Muscle of back (tissue), 13 donors: Measurements from ENCODE around the gene PTGIS. TPM values are rescaled to one million over a fixed set of nuclear protein-coding genes. Genes with fewer than 3 reads are reported as not detected.
A peak's percentile ranks its signal among the peaks of the same experiment; 100 is the strongest.
"Not testable (repeated sequence)": the region's sequence is repeated elsewhere in the genome, so short reads cannot be mapped to it uniquely, and the experiment has no call there.

Source experiments
- DNase-seq, 3 donors: peaks; one replicate each; pipeline versions ENCODE4 v3.0.0 to v3.0.0-alpha.2; 2013
- long read RNA-seq, 9 donors: transcript quantifications; one replicate each; lab custom pipeline, GENCODE V29; 2026
- polyA plus RNA-seq, 10 donors: library from polyadenylated mRNA; unstranded; fragments of 120-200 nt; gene quantifications; one replicate each; pipeline ENCODE4 v1.2.1, GENCODE V29; 2013; ENCODE audit not compliant: insufficient read length in 10 of 10

PTGIS gene
- 10 to 100 TPM; 24.8 to 39.0 (median 28.7) TPM for polyA plus RNA-seq
- long read RNA-seq, donor 1, full-length matches to known transcripts = 2 of 9 reads
- long read RNA-seq, donor 1, partial matches to known transcripts = 7 of 9 reads
- long read RNA-seq, donor 1, other reads (novel, unspliced or antisense) = 0 of 9 reads
- long read RNA-seq, donor 2, full-length matches to known transcripts = 1 of 1 reads
- long read RNA-seq, donor 2, partial matches to known transcripts = 0 of 1 reads
- long read RNA-seq, donor 2, other reads (novel, unspliced or antisense) = 0 of 1 reads
- long read RNA-seq, donor 3 = 0 reads
- long read RNA-seq, donor 4, full-length matches to known transcripts = 1 of 1 reads
- long read RNA-seq, donor 4, partial matches to known transcripts = 0 of 1 reads
- long read RNA-seq, donor 4, other reads (novel, unspliced or antisense) = 0 of 1 reads
- long read RNA-seq, donor 5, full-length matches to known transcripts = 3 of 9 reads
- long read RNA-seq, donor 5, partial matches to known transcripts = 6 of 9 reads
- long read RNA-seq, donor 5, other reads (novel, unspliced or antisense) = 0 of 9 reads
- long read RNA-seq, donor 6, full-length matches to known transcripts = 4 of 4 reads
- long read RNA-seq, donor 6, partial matches to known transcripts = 0 of 4 reads
- long read RNA-seq, donor 6, other reads (novel, unspliced or antisense) = 0 of 4 reads
- long read RNA-seq, donor 7, full-length matches to known transcripts = 2 of 2 reads
- long read RNA-seq, donor 7, partial matches to known transcripts = 0 of 2 reads
- long read RNA-seq, donor 7, other reads (novel, unspliced or antisense) = 0 of 2 reads
- long read RNA-seq, donor 8, partial matches to known transcripts = 5 of 5 reads
- long read RNA-seq, donor 8, other reads (novel, unspliced or antisense) = 0 of 5 reads
- long read RNA-seq, donor 9 = 0 reads

GRCh38 chr20:49567421-49568277, at the start of gene PTGIS:
PTGIS (minus strand) TSS chr20:49568137; CDS start chr20:49568116, 21 bp downstream.
- peak in 1 of 3 donors; percentile 78 for DNase-seq

DNA sequence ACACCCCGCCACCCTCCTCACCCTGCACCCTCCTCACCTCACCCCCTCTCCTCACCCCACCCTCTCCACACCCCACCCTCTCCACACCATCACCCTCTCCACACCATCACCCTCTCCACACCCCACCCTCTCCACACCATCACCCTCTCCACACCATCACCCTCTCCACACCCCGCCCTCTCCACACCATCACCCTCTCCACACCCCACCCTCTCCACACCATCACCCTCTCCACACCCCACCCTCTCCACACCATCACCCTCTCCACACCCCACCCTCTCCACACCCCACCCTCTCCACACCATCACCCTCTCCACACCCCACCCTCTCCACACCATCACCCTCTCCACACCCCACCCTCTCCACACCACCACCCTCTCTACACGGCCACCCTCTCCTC, 49.5 kb upstream of the PTGIS start:
- DNase-seq = not testable (repeated sequence)

GRCh38 chr20:49616154-49617007, 48.4 kb upstream of the PTGIS start:
- no peak for DNase-seq

DNA sequence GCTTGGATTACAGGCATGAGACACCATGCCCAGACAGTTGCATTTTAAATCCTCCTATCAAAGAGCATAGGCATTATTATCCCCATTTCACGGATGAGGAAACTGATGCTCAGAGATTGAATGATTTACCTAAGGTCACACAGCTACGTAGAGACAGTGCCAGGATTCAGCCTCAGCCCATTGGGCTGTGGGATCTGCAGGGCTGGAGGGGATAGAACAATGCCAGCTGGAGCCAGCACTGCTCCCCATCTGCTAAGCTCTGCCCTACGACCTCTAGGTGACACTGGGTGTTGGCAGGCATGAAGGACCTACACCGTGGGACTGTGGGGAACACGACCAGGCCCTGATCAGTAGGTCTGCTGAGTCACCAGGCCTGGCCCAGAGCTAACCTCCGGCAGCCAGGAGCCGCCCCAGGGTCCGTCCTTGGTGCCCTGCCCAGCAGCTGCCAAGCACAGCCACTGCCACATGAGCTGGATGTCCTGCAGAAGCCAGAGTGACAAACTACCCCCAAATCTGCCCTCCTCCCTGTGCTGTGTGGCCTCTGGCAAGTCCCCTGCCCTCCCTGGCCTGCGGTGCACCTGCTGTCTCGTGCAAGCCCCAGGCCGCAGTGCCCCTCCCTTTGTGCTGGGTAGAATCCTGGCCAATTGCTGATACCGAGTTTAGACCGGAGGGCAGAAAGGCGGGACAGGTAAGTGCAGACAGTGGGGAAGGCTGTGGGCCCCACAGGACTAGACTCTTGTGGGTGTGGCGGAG, 47.6 kb upstream of the PTGIS start:
- DNase-seq = no peak

GRCh38 chr20:49615051-49615400, 47.1 kb upstream of the PTGIS start:
- DNase-seq = not testable (repeated sequence)

- DNase-seq = no peak
Observed at GRCh38 chr20:49614338-49615050, 46.6 kb upstream of the PTGIS start.

- no peak for DNase-seq
Observed at GRCh38 chr20:49612127-49612738, 44.3 kb upstream of the PTGIS start.

GRCh38 chr20:49611539-49612126, 43.7 kb upstream of the PTGIS start:
- DNase-seq = not testable (repeated sequence)

- DNase-seq = peak in 1 of 3 donors; percentile 77
Observed at GRCh38 chr20:49610691-49611538, 43.0 kb upstream of the PTGIS start.

DNA sequence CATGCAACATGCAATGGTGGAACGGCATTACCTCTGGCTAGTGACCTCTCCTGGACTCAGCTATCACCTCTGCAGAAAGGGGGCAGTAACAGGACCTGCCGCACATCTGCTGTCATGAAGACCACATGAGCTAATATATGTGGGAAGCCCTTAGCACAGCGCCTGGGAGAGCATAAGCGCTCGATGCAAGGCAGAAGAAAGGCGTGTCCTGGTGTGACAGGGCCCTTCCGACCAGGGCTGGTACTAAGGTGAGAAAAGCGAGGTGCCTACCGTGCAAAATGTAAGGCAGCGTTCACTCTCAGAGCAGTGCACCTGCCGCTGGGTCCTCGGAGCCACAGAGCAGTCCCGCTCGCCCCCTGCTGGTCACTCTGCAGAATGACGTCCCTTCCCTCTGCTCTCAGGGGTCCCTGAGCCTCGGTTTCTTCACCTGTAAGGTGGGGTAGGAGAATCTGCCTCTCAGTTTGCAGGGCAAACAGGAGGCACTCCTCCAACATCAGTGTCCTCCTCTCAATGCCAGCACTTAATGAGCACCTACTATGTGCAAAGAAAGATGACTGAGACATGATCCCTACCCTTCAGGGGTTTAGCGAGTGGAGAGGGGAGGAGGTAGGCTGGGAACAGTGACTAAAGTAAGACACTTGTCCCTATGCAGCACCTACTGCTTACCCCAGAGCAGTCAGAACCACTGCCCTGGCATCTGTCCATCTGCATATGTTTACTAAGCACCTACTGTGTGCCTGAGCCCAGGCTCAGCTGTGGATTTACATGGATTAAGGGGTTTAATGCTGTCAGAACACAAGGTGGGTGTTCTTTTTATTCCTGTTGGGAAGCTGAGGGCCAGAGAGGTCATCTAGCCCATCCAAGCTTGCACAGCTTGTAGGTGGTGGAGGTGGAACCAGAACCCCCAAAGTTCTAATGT, 41.1 kb upstream of the PTGIS start:
- peak in 2 of 3 donors; percentile 59 to 78 for DNase-seq

DNA sequence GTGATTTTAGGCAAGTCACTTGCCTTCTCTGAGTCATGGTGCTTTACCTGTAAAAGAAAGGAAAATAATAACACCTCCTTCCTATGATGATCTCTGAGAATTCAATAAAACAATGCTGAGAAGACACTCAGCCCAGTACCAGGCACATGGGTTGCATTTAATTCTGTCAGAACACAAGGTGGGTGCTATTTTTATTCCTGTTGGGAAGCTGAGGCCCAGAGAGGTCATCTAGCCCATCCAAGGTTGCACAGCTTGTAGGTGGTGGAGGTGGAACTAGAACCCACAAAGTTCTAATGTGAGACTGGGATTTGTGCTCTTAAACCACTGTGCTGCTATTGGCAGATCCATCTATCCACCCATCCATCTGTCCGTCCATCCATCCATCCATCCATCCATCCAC, 39.6 kb upstream of the PTGIS start:
- DNase-seq = no peak

- DNase-seq = peak in 1 of 3 donors; percentile 82
Observed at GRCh38 chr20:49603209-49603627, 35.3 kb upstream of the PTGIS start.

DNA sequence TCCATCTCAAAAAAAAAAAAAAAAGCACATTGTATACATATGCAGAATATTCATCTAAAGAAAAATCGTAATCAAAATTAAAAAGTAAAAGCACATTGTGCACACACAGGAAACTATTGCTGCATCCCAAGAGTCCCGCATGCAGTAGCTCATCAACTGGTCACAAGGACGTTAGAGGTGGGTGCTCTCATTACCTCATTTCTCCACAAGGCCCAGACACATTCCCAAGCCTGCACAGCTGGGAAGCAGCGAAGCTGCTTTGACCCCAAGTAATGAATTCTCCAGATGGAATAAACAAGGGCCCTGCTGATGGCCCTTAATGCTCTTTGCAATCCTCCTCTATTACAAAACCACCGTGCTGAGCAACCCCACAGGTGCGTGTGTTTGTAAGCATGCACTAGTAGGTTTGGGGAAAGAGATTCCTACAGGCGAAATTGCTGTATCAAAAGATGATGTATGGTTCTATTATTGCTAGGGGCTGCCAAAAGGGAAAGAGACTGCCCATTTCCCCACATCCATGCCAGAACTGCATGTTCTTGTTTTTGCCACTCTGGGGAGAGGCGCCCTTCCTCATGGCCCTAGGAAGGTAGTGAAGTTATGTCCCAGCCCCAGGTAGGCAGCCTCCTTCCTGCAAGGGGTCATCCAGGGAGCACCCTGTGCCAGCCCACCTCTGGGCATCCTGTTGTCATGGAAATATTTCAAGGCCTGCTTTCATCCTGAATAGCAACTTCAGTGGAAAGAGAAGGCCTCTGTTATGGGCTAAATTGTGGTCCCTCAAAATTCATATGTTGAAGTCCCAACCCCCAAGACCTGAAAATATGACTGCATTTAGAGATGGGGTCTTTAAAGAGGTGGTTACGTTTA, 34.6 kb upstream of the PTGIS start:
- peak in 1 of 3 donors; percentile 61 for DNase-seq

GRCh38 chr20:49601153-49601924, 33.4 kb upstream of the PTGIS start:
- no peak for DNase-seq
